ENCODE data around the gene LRRC9.
"Not testable (repeated sequence)": the region's sequence is repeated elsewhere in the genome, so short reads cannot be mapped to it uniquely, and the experiment has no call there.

LRRC9 gene

GRCh38 chr14:60095231-60095630, 175.3 kb downstream of the LRRC9 start:
- H3K4me1 ChIP-seq (ENCODE audit: insufficient read depth, low read length), result peaks cover 10% of the 10 kb centered on the region; the same call in 1 of the 2 replicates
- H3K9ac ChIP-seq (ENCODE audit: low read depth, low read length), result no peak overlapping the region
- H3K9me3 ChIP-seq (ENCODE audit: control insufficient read depth, insufficient read depth, low read length), result no peaks in the 10 kb centered on the region
- H3K36me3 ChIP-seq (ENCODE audit: insufficient read depth, low read length), result no peaks in the 10 kb centered on the region

DNA sequence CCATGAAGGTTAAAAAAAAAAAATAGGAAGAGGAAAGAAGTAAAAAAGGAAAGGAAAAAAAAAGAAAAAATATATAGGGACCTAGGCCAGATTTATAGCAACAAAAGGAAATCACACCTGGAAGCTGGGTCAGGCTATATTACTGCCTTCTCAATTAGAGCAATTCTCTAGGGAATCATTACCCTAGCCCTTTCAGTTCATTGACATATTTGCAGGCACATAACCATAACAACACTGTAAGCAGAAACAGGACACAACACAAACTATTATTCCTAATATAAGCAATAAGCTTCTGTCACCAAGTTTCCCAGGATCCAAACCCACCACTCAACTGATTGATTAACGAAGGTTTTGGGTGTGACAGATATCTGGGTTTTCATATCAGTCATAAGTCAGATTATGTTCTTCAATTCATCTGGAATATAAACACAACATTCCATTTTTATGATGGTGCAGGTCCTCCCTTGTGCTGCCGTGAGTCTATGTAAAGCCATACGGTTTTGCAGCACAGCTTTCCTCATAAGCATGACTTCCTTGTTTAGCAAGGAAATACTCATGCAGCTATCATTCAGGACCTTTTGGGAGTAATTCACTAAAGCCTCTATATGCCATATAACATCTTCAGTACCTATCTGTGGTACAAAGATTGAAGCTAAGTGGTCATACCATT, 176.0 kb downstream of the LRRC9 start:
- H3K4me1 ChIP-seq (ENCODE audit: insufficient read depth, low read length), result peaks cover 10% of the 10 kb centered on the region; the same call in 1 of the 2 replicates
- no peaks in the 10 kb centered on the region for H3K9me3 ChIP-seq (ENCODE audit: control insufficient read depth, insufficient read depth, low read length)
- no peaks in the 10 kb centered on the region for H3K36me3 ChIP-seq (ENCODE audit: insufficient read depth, low read length)
- H3K9ac ChIP-seq (ENCODE audit: low read depth, low read length), result no peak overlapping the region

DNA sequence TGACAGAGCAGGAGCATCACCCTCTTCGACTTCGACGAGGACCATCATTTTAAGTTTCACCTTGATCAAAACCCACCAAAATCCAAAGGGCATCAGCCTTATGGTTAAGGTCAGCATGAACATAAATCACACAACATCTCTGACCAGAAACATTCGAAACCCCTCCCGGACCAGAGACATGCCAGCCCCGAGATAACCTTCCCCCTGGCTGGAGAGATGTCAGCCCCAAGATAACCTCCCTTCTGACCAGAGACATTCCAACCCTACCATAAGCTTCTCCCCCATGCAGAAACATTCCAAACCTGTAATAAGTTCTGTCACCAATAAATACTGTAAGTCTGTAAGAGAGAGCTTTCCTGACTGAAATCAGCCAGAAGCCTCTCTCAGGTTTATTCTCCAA, 178.0 kb downstream of the LRRC9 start:
- no peaks in the 10 kb centered on the region for H3K36me3 ChIP-seq (ENCODE audit: insufficient read depth, low read length)
- no peak overlapping the region for H3K9ac ChIP-seq (ENCODE audit: low read depth, low read length)
- no peaks in the 10 kb centered on the region for H3K9me3 ChIP-seq (ENCODE audit: control insufficient read depth, insufficient read depth, low read length)
- peaks cover 10% of the 10 kb centered on the region for H3K4me1 ChIP-seq (ENCODE audit: insufficient read depth, low read length)

- not testable (repeated sequence) for H3K9ac ChIP-seq (ENCODE audit: low read depth, low read length); H3K36me3 ChIP-seq (ENCODE audit: insufficient read depth, low read length); H3K9me3 ChIP-seq (ENCODE audit: control insufficient read depth, insufficient read depth, low read length); H3K4me1 ChIP-seq (ENCODE audit: insufficient read depth, low read length)
Observed at GRCh38 chr14:60099855-60100254, 179.9 kb downstream of the LRRC9 start.

DNA sequence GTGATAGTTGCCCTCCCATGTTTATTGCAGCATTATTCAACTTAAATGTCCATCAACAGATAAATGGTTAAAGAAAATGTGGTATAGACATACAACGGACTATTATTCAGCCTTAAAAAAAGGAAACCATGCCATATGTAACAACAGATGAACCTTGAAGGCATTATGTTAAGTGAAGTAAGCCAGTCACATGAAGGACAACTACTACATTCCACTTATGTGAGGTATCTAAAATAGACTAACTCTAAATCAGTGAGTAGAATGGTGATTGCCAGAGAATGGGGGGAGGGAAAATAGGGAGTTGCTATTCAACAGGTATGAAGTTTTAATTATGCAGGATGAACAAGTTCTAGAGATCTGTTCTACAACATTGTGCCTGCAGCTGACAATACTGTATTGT, 181.8 kb downstream of the LRRC9 start:
- no peak overlapping the region for H3K9ac ChIP-seq (ENCODE audit: low read depth, low read length)
- H3K4me1 ChIP-seq (ENCODE audit: insufficient read depth, low read length), result no peaks in the 10 kb centered on the region; the same call in 1 of the 2 replicates
- H3K9me3 ChIP-seq (ENCODE audit: control insufficient read depth, insufficient read depth, low read length), result no peaks in the 10 kb centered on the region
- no peaks in the 10 kb centered on the region for H3K36me3 ChIP-seq (ENCODE audit: insufficient read depth, low read length)

- Histone ChIP-seq H3K4me1 (ENCODE audit: insufficient read depth, low read length) (no peaks in the 10 kb centered on the region; the same call in 1 of the 2 replicates), H3K9me3 (ENCODE audit: control insufficient read depth, insufficient read depth, low read length) (no peaks in the 10 kb centered on the region), H3K36me3 (ENCODE audit: insufficient read depth, low read length) (no peaks in the 10 kb centered on the region), H3K9ac (ENCODE audit: low read depth, low read length) (no peak overlapping the region)
Observed at GRCh38 chr14:60102389-60102788, 182.4 kb downstream of the LRRC9 start.

GRCh38 chr14:60106339-60106738, 186.4 kb downstream of the LRRC9 start:
- no peak overlapping the region for H3K9ac ChIP-seq (ENCODE audit: low read depth, low read length)
- H3K36me3 ChIP-seq (ENCODE audit: insufficient read depth, low read length), result peaks cover 3% of the 10 kb centered on the region; the same call in 1 of the 2 replicates

GRCh38 chr14:60107477-60107876, 187.5 kb downstream of the LRRC9 start:
- Histone ChIP-seq H3K9me3 (ENCODE audit: control insufficient read depth, insufficient read depth, low read length) (no peaks in the 10 kb centered on the region), H3K36me3 (ENCODE audit: insufficient read depth, low read length) (peaks cover 3% of the 10 kb centered on the region; the same call in 1 of the 2 replicates), H3K9ac (ENCODE audit: low read depth, low read length) (no peak overlapping the region)

More at GRCh38 chr14:60106339-60106738, 186.4 kb downstream of the LRRC9 start:
- Histone ChIP-seq H3K4me1 (ENCODE audit: insufficient read depth, low read length) (no peaks in the 10 kb centered on the region; the same call in 1 of the 2 replicates), H3K9me3 (ENCODE audit: control insufficient read depth, insufficient read depth, low read length) (no peaks in the 10 kb centered on the region)

GRCh38 chr14:60111732-60112131, 191.8 kb downstream of the LRRC9 start:
- H3K4me1 ChIP-seq (ENCODE audit: insufficient read depth, low read length), result no peaks in the 10 kb centered on the region
- peaks cover 3% of the 10 kb centered on the region; the same call in 1 of the 2 replicates for H3K36me3 ChIP-seq (ENCODE audit: insufficient read depth, low read length)
- H3K9ac ChIP-seq (ENCODE audit: low read depth, low read length), result no peak overlapping the region
- H3K9me3 ChIP-seq (ENCODE audit: control insufficient read depth, insufficient read depth, low read length), result no peaks in the 10 kb centered on the region

More at GRCh38 chr14:60107477-60107876, 187.5 kb downstream of the LRRC9 start:
- H3K4me1 ChIP-seq (ENCODE audit: insufficient read depth, low read length), result no peaks in the 10 kb centered on the region; the same call in 1 of the 2 replicates

Data from ES-I3 (cell line).